Testis (tissue), 2 donors: ENCODE measurements around the gene CCDC83.

Experiments used
- CTCF ChIP-seq, 3 experiments: fragments of 450-650 bp in 2 of 3; fragments of 200-600 bp in 1 of 3; sonication (generic) in 1 of 3; IDR thresholded peaks; one replicate each; pipeline ENCODE4 v1.5.1; 2016 to 2019; ENCODE audit warnings: antibody characterized with exemption in 3 of 3, mild to moderate bottlenecking in 2 of 3, moderate library complexity in 1 of 3
- POLR2A ChIP-seq: fragments of 450-650 bp; IDR thresholded peaks from one replicate; pipeline ENCODE4 v1.6.1; 2017; ENCODE audit warnings: antibody characterized with exemption, mild to moderate bottlenecking, moderate library complexity

- TF ChIP-seq CTCF (IDR thresholded peaks at IDR 0.05) (no peak), POLR2A (no peak)
Observed at GRCh38 chr11:85823816-85824215, 31.4 kb upstream of the CCDC83 start.
